HFF-Myc (cell line): Measurements from ENCODE around the gene ZNF84.
A peak's percentile ranks its signal among the peaks of the same experiment; 100 is the strongest.

Source experiments
- DNase-seq: peaks from one replicate; pipeline ENCODE4 v3.0.0-alpha.2; 2011; ENCODE audit warnings: low read depth; ENCODE audit errors: extremely low read depth
- H3K4me3 ChIP-seq: replicated peaks from 2 replicates; pipeline ENCODE4 v1.5.1; 2011; ENCODE audit warnings: low read depth, mild to moderate bottlenecking, control low read depth, low read length
- CTCF ChIP-seq: IDR thresholded peaks from 2 replicates; pipeline ENCODE4 v1.5.1; 2012; ENCODE audit warnings: mild to moderate bottlenecking, low read depth, low read length, control low read depth; ENCODE audit errors: missing control alignments

Gene ZNF84

GRCh38 chr12:133080026-133080367 lies 42.7 kb downstream of the ZNF84 start:
- peak; percentile 97 for DNase-seq
- TF ChIP-seq CTCF = no peak
- H3K4me3 ChIP-seq = peak overlapping the region; percentile 65

- DNase-seq = peak; percentile 89
- TF ChIP-seq CTCF = peak; percentile 2
- H3K4me3 ChIP-seq = peak within 1 kb of the TSS; percentile 65
These were observed 43.3 kb downstream of the ZNF84 start, which contains the start of gene ZNF140 for GRCh38 chr12:133080368-133081158. ZNF140 (plus strand) TSS chr12:133080923; CDS start chr12:133081321, 398 bp downstream.

GRCh38 chr12:133081159-133081780 lies 44.0 kb downstream of the ZNF84 start:
- H3K4me3 ChIP-seq = peak overlapping the region; percentile 65
- no peak for DNase-seq
- TF ChIP-seq CTCF = no peak

GRCh38 chr12:133083345-133083744 lies 46.0 kb downstream of the ZNF84 start:
- H3K4me3 ChIP-seq = no peak overlapping the region
- no peak for TF ChIP-seq CTCF
- no peak for DNase-seq

- TF ChIP-seq CTCF = no peak
- no peak for DNase-seq
- no peak overlapping the region for H3K4me3 ChIP-seq
These were observed 68.3 kb downstream of the ZNF84 start for GRCh38 chr12:133105620-133106019.

- H3K4me3 ChIP-seq = no peak overlapping the region
- TF ChIP-seq CTCF = no peak
- DNase-seq = no peak
These were observed 68.9 kb downstream of the ZNF84 start for GRCh38 chr12:133106253-133106652.
